ENCODE measurements around the gene MORF4L1.

GRCh38 chr15:78916088-78916487, 43.4 kb downstream of the MORF4L1 start:
- no peak for TF ChIP-seq CTCF (IDR thresholded peaks at IDR 0.05)
- TF ChIP-seq POLR2A (IDR thresholded peaks at IDR 0.05): no peak
